GM12878 (cell line): Measurements from ENCODE around the gene ATP6V0E1. TPM values are rescaled to one million over a fixed set of nuclear protein-coding genes. Genes with fewer than 3 reads are reported as not detected.

Experiments used
- ATAC-seq: fragments of 200-7000 bp; cut with Tn5 transposase; 3 replicates; pipeline ENCODE4 v1.9.1; 2020; ENCODE audit warnings: mild to moderate bottlenecking, moderate library complexity
- BruUV-seq: library from RNA; stranded (reverse); fragments of 400-500 nt; replicated peaks from 2 replicates; lab custom pipeline; 2021; lab: Mats Ljungman, UMichigan
- CTCF ChIA-PET: fragments of 300-600 bp; sonication (Branson Sonifier 250); formaldehyde crosslinking; extraction: SDS; loops from one replicate; lab custom pipeline; 2021; ENCODE audit warnings: inconsistent platforms; lab: Yijun Ruan, JAX
- POLR2A ChIA-PET: fragments of 350-600 bp; formaldehyde crosslinking; extraction: SDS; loops from one replicate; lab custom pipeline; 2021; ENCODE audit warnings: inconsistent platforms; lab: Charles Lee
- RAD21 ChIA-PET: fragments of 300-600 bp; sonication (Branson Sonifier 250); formaldehyde crosslinking; loops from one replicate; lab custom pipeline; 2023; ENCODE audit warnings: antibody characterized with exemption; ENCODE audit not compliant: unreplicated experiment; lab: Charles Lee
- SMC1A ChIA-PET: fragments of 300-600 bp; sonication (Branson Sonifier 250); formaldehyde crosslinking; loops from one replicate; lab custom pipeline; 2023; ENCODE audit not compliant: unreplicated experiment, uncharacterized antibody; lab: Charles Lee
- DNase-seq: peaks from one replicate; pipeline ENCODE4 v3.0.0-alpha.2; 2011; ENCODE audit warnings: low read depth, low spot score
- FAIRE-seq: peaks from 3 replicates; lab custom pipeline; 2011; peaks lifted over from hg19 to GRCh38; lab: Jason Lieb, UNC
- H2AFZ ChIP-seq: 2 replicates; pipeline ENCODE4 v1.6.0; 2011; ENCODE audit warnings: low read depth, low read length, control low read depth; ENCODE audit not compliant: control insufficient read depth
- H3K27ac ChIP-seq: 2 replicates; pipeline ENCODE4 v1.5.1; 2011; ENCODE audit warnings: control low read depth; ENCODE audit not compliant: control insufficient read depth, insufficient read depth
- H3K27me3 ChIP-seq, 2 experiments: replicated peaks in 1 of 2; 2 replicates each; pipeline versions ENCODE4 v1.6.0 to v1.6.1; 2011; ENCODE audit warnings: low read length in 1 of 2; ENCODE audit not compliant: control insufficient read depth in 2 of 2, insufficient read depth in 2 of 2
- H3K36me3 ChIP-seq, 2 experiments: 2 replicates each; pipeline ENCODE4 v1.5.1; 2011; ENCODE audit warnings: low read length in 1 of 2; ENCODE audit not compliant: control insufficient read depth in 2 of 2, insufficient read depth in 2 of 2
- H3K4me1 ChIP-seq: 2 replicates; pipeline ENCODE4 v1.6.1; 2011; ENCODE audit warnings: mild to moderate bottlenecking, low read length, moderate library complexity, mixed read lengths; ENCODE audit not compliant: control insufficient read depth, insufficient read depth
- H3K4me2 ChIP-seq: 2 replicates; pipeline ENCODE4 v1.6.0; 2011; ENCODE audit warnings: control low read depth; ENCODE audit not compliant: control insufficient read depth, insufficient read depth
- H3K4me3 ChIP-seq: fragments of 200-600 bp; sonication (generic); 2 replicates; pipeline ENCODE4 v1.5.1; 2016
- H3K79me2 ChIP-seq: 2 replicates; pipeline ENCODE4 v1.6.0; 2011; ENCODE audit warnings: low read length; ENCODE audit not compliant: control insufficient read depth, insufficient read depth
- H3K9ac ChIP-seq: 2 replicates; pipeline ENCODE4 v1.8.0; 2011; ENCODE audit warnings: low read length, control low read depth, mixed read lengths; ENCODE audit not compliant: control insufficient read depth, insufficient read depth
- H3K9me3 ChIP-seq: replicated peaks from 3 replicates; pipeline ENCODE4 v1.5.1; 2011; ENCODE audit warnings: mild to moderate bottlenecking, low read length; ENCODE audit not compliant: control insufficient read depth, insufficient read depth
- H4K20me1 ChIP-seq: 2 replicates; pipeline ENCODE4 v1.6.0; 2011; ENCODE audit not compliant: control insufficient read depth, insufficient read depth
- EZH2 ChIP-seq: IDR thresholded peaks from 2 replicates; pipeline ENCODE4 v1.6.1; 2012; ENCODE audit warnings: low read depth, mild to moderate bottlenecking, control low read depth, inconsistent platforms, low read length, borderline replicate concordance; ENCODE audit not compliant: control insufficient read depth
- FOS ChIP-seq: IDR thresholded peaks from 3 replicates; pipeline ENCODE4 v1.6.1; 2011; ENCODE audit warnings: borderline replicate concordance; ENCODE audit not compliant: insufficient read length; ENCODE audit errors: extremely low read depth
- HSF1 ChIP-seq: fragments of 150-350 bp; IDR thresholded peaks from 2 replicates; pipeline ENCODE4 v1.6.1; 2014; ENCODE audit warnings: mild to moderate bottlenecking, low read depth, low read length
- JUNB ChIP-seq: IDR thresholded peaks from 2 replicates; pipeline ENCODE4 v1.6.1; 2016; ENCODE audit warnings: antibody characterized with exemption, mild to moderate bottlenecking
- MXI1 ChIP-seq: fragments of 150-350 bp; IDR thresholded peaks from 2 replicates; pipeline ENCODE4 v1.6.1; 2011; ENCODE audit warnings: low read depth, mild to moderate bottlenecking, inconsistent platforms, low read length, improper control_type of control experiment
- NFYB ChIP-seq: IDR thresholded peaks from 2 replicates; pipeline ENCODE4 v1.6.1; 2011; ENCODE audit warnings: low read depth, mild to moderate bottlenecking, low read length, improper control_type of control experiment, moderate library complexity; ENCODE audit not compliant: insufficient read depth
- POLR2A ChIP-seq: IDR thresholded peaks from 2 replicates; pipeline ENCODE4 v1.6.1; 2011; ENCODE audit warnings: low read depth, mild to moderate bottlenecking, low read length
- SKIL ChIP-seq: fragments of 450-650 bp; IDR thresholded peaks from 2 replicates; pipeline ENCODE4 v1.6.1; 2017; ENCODE audit warnings: mild to moderate bottlenecking, low read depth, inconsistent platforms; ENCODE audit not compliant: poor library complexity, severe bottlenecking
- SPI1 ChIP-seq: IDR thresholded peaks from 2 replicates; pipeline ENCODE4 v1.6.1; 2011; ENCODE audit warnings: low read depth, mild to moderate bottlenecking, low read length, moderate library complexity, borderline replicate concordance; ENCODE audit not compliant: insufficient read depth
- SREBF1 ChIP-seq: IDR thresholded peaks from 2 replicates; pipeline ENCODE4 v1.6.1; 2012; ENCODE audit warnings: mild to moderate bottlenecking, low read length
- SUZ12 ChIP-seq: fragments of 200-600 bp; sonication (generic); IDR thresholded peaks from one replicate; pipeline ENCODE4 v1.6.1; 2018; ENCODE audit warnings: antibody characterized with exemption, mild to moderate bottlenecking; ENCODE audit not compliant: unreplicated experiment
- TCF7 ChIP-seq: IDR thresholded peaks from 2 replicates; pipeline ENCODE4 v1.6.1; 2014; ENCODE audit warnings: antibody characterized with exemption, borderline replicate concordance
- ZNF274 ChIP-seq: IDR thresholded peaks from one replicate; pipeline ENCODE4 v1.8.0; 2011; ENCODE audit not compliant: insufficient read length, insufficient read depth
- ZNF687 ChIP-seq: fragments of 450-650 bp; IDR thresholded peaks from 2 replicates; pipeline ENCODE4 v1.6.1; 2017; ENCODE audit warnings: mild to moderate bottlenecking, moderate library complexity
- in situ Hi-C: fragments of 300-500 bp; cut with MboI; formaldehyde crosslinking; loops from 9 replicates; pipeline ENCODE4 v1.14.3; 2018; ENCODE audit warnings: mixed read lengths
- intact Hi-C: fragments of 100-400 bp; cut with micrococcal nuclease; formaldehyde crosslinking; loops from one replicate; pipeline ENCODE4 v1.14.2; 2022; ENCODE audit not compliant: unreplicated experiment
- polyA plus RNA-seq, 11 experiments: library from polyadenylated mRNA; depleted of rRNA in 4 of 11; unstranded in 6 of 11; stranded (reverse) in 5 of 11; fragments of >200 nt; fragmentation: Nextera tagmentation in 4 of 11; fragmentation: Illumina TruSeq in 1 of 11; extraction: Ambion mirVana in 4 of 11; extraction: Trizol in 1 of 11; gene quantifications; 1 replicate in 1 of 11; 2 replicates in 10 of 11; pipeline versions ENCODE4 v1.2.1 to v1.2.3, GENCODE V29; 2011 to 2016; ENCODE audit warnings: inconsistent platforms in 2 of 11, missing spikeins in 2 of 11, low read depth in 1 of 11
- total RNA-seq, 4 experiments: library from RNA; depleted of rRNA in 3 of 4; stranded (reverse); fragments of >200 nt in 3 of 4; fragmentation: Illumina TruSeq in 1 of 4; extraction: Trizol in 1 of 4; gene quantifications; 2 replicates each; pipeline versions ENCODE4 v1.2.1 to v1.2.3, GENCODE V29; 2013 to 2021
- TF ChIP-seq, protein P1 (sequence below): IDR thresholded peaks from 2 replicates; pipeline ENCODE4 v1.6.1; 2011; ENCODE audit warnings: mild to moderate bottlenecking, low read depth, low read length, moderate library complexity; ENCODE audit not compliant: insufficient replicate concordance

ATP6V0E1 gene
- total and polyA plus RNA-seq, 10 of the 15 experiments (the other 5 are each of a cell fraction or from before 2014, with no cell fraction given): 143 to 787 (median 306) TPM

DNA sequence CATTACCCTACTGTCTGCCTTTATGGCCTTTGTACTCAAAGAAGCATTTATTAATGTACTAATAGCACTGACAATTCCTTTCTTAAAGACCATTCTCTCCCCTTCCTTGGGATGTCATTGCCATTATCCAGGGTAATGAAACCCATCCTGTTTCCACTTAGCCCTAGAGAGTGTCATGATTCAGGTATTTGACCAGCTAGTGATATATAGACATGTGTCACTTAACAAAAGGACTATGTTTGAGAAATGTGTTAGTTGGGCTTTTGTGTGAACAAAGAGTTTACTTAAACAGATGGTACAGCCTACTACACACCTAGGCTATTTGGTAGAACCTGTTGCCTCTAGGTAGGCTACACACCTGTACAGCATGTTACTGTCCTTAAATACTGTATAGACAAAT is 2.0 kb downstream of the ATP6V0E1 start:
- CTCF ChIA-PET: interaction anchor here (1.0 to 3.7 kb wide), 7 partner anchors 9 to 273 kb away, joined by 3 to 25 read pairs (median 4); partner anchors contain the start of gene BNIP1
- intact Hi-C loops (loop anchor here (2.0 kb wide), 1 partner anchor 71 kb away; the partner anchor contains the start of gene CREBRF), in situ Hi-C loops (loop anchor here (10.0 kb wide), 1 partner anchor 599 kb away; no protein-coding TSS in a partner anchor)
- Histone ChIP-seq H2AFZ (no peak overlapping the region), H3K27me3 (no peaks in the 10 kb centered on the region), H3K9me3 (no peaks in the 10 kb centered on the region), H3K27ac (peak overlapping the region; percentile 98), H3K36me3 (peaks cover 2 to 8% of the 10 kb centered on the region in 2 experiments; a peak in 2 of 4 replicates), H3K4me1 (peaks cover 3% of the 10 kb centered on the region; the same call in 1 of the 2 replicates), H3K79me2 (peaks cover 61% of the 10 kb centered on the region), H3K9ac (peak overlapping the region; percentile 99; the same call in 1 of the 2 replicates), H4K20me1 (no peaks in the 10 kb centered on the region), H3K4me3 (peak overlapping the region; percentile 49), H3K4me2 (peak overlapping the region; percentile 89)
- BruUV-seq: no TSS peak
- DNase-seq (no peak), ATAC-seq (no peak), FAIRE-seq (no peak)
- RAD21 ChIA-PET: interaction anchor here (1.6 to 2.4 kb wide), 3 partner anchors 17 to 72 kb away, joined by 7 to 15 read pairs (median 8); no protein-coding TSS in a partner anchor
- SMC1A ChIA-PET: interaction anchor here (0.8 to 2.9 kb wide), 7 partner anchors 10 to 70 kb away, joined by 3 to 22 read pairs (median 4); no protein-coding TSS in a partner anchor
- POLR2A ChIA-PET: interaction anchor here (1.0 to 3.8 kb wide), 4 partner anchors 13 to 150 kb away, joined by 5 to 30 read pairs (median 5); no protein-coding TSS in a partner anchor
- TF ChIP-seq SKIL: no peak
- TF ChIP-seq HSF1: no peak
- TF ChIP-seq ZNF687: no peak
- TF ChIP-seq NFYB: no peak
- no peak for TF ChIP-seq SUZ12
- TF ChIP-seq TCF7: no peak
- no peak for TF ChIP-seq POLR2A
- no peak for TF ChIP-seq SPI1
- no peak for TF ChIP-seq ZNF274
- TF ChIP-seq, protein P1, sequence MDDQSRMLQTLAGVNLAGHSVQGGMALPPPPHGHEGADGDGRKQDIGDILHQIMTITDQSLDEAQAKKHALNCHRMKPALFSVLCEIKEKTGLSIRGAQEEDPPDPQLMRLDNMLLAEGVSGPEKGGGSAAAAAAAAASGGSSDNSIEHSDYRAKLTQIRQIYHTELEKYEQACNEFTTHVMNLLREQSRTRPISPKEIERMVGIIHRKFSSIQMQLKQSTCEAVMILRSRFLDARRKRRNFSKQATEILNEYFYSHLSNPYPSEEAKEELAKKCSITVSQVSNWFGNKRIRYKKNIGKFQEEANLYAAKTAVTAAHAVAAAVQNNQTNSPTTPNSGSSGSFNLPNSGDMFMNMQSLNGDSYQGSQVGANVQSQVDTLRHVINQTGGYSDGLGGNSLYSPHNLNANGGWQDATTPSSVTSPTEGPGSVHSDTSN: no peak
- no peak for TF ChIP-seq EZH2
- TF ChIP-seq SREBF1: no peak
- TF ChIP-seq FOS: no peak
- TF ChIP-seq JUNB: no peak
- no peak for TF ChIP-seq MXI1
